HPDE6-E6E7 (cell line): Measurements from ENCODE around the gene VASN.
A peak's percentile ranks its signal among the peaks of the same experiment; 100 is the strongest.

ENCODE experiments used
- DNase-seq: peaks from one replicate; pipeline ENCODE4 v3.0.0; 2011; ENCODE audit warnings: missing footprints; ENCODE audit errors: extremely low spot score

VASN gene

GRCh38 chr16:4403133-4403949, 31.7 kb downstream of the VASN start:
- DNase-seq = no peak

GRCh38 chr16:4404247-4404966, 32.8 kb downstream of the VASN start:
- no peak for DNase-seq

- no peak for DNase-seq
Observed at GRCh38 chr16:4404967-4405696, 33.5 kb downstream of the VASN start.

GRCh38 chr16:4407543-4408322, 36.1 kb downstream of the VASN start:
- DNase-seq = no peak

- no peak for DNase-seq
Observed at GRCh38 chr16:4408323-4408690, 36.7 kb downstream of the VASN start.

- no peak for DNase-seq
Observed at GRCh38 chr16:4409081-4409932, 37.7 kb downstream of the VASN start.

GRCh38 chr16:4410335-4411075, 38.9 kb downstream of the VASN start:
- no peak for DNase-seq

GRCh38 chr16:4411684-4412083, 40.0 kb downstream of the VASN start:
- no peak for DNase-seq

GRCh38 chr16:4412159-4412558, 40.5 kb downstream of the VASN start:
- DNase-seq = no peak

GRCh38 chr16:4412854-4413253, 41.2 kb downstream of the VASN start:
- DNase-seq = no peak

GRCh38 chr16:4414187-4414917, 42.7 kb downstream of the VASN start:
- DNase-seq = no peak

GRCh38 chr16:4415538-4416199, 44.0 kb downstream of the VASN start:
- DNase-seq = no peak

- peak; percentile 92 for DNase-seq
Observed at GRCh38 chr16:4416200-4417032, 44.8 kb downstream of the VASN start, which contains the start of gene CORO7. TSS of gene CORO7 (minus strand) at chr16:4416596. CDS start at chr16:4416518, 78 bp downstream.

GRCh38 chr16:4419402-4419959, 47.8 kb downstream of the VASN start:
- no peak for DNase-seq

GRCh38 chr16:4420505-4421105, 49.0 kb downstream of the VASN start:
- no peak for DNase-seq

- peak; percentile 94 for DNase-seq
Observed at GRCh38 chr16:4425378-4426020, 53.9 kb downstream of the VASN start, which contains the start of gene DNAJA3. TSS of gene DNAJA3 (plus strand) at chr16:4425868. CDS start at chr16:4425882, 14 bp downstream.
